T-helper 1 cell treated with Interleukin-12 subunit alpha and Interleukin-12 subunit beta and Interleukin-4 antibody, amounts not matched to agents 30 μg/mL and 1 μg/mL, for 36 hours (primary cell): ENCODE data around the gene LIME1.

ENCODE experiments used
- H3K27ac Mint-ChIP-seq: one replicate; pipeline ENCODE4 v1.8.0; 2021; ENCODE audit warnings: mild to moderate bottlenecking, mixed read lengths
- H3K27me3 Mint-ChIP-seq: one replicate; pipeline ENCODE4 v1.8.0; 2021; ENCODE audit warnings: low read depth, mixed read lengths
- H3K36me3 Mint-ChIP-seq: one replicate; pipeline ENCODE4 v1.8.0; 2021; ENCODE audit warnings: low read depth, mixed read lengths
- H3K4me1 Mint-ChIP-seq: one replicate; pipeline ENCODE4 v1.8.0; 2021; ENCODE audit warnings: low read depth, mixed read lengths
- H3K4me3 Mint-ChIP-seq: one replicate; pipeline ENCODE4 v1.8.0; 2021; ENCODE audit warnings: mild to moderate bottlenecking, moderate library complexity, mixed read lengths
- H3K9me3 Mint-ChIP-seq: one replicate; pipeline ENCODE4 v1.8.0; 2021; ENCODE audit warnings: mixed read lengths

The LIME1 gene

DNA sequence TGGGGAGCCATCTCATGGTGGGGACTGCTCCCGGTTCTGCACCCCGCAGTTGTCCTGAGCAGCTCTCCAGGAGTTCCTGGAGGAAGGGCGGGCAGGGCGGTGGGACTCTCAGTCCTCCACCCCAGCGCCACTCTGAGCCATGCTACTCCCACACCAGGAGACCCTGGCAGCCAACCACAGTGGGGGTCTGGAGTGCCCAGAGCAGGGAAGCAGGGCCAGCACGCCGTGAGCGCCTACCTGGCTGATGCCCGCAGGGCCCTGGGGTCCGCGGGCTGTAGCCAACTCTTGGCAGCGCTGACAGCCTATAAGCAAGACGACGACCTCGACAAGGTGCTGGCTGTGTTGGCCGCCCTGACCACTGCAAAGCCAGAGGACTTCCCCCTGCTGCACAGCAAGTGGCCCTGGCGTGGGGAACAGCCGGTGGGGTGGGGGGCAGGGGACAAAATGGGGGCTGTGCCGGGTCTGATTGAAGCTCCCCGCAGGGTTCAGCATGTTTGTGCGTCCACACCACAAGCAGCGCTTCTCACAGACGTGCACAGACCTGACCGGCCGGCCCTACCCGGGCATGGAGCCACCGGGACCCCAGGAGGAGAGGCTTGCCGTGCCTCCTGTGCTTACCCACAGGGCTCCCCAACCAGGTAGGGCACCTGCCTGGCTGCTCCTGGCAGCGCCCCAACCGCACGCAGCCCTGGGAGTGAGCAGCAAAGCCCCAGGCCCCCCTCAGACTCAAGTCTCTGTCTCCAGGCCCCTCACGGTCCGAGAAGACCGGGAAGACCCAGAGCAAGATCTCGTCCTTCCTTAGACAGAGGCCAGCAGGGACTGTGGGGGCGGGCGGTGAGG lies 41.7 kb upstream of the LIME1 start:
- Mint-ChIP-seq H3K9me3 (no peaks in the 10 kb centered on the region), H3K36me3 (peaks cover 5% of the 10 kb centered on the region), H3K27ac (no peak overlapping the region), H3K4me3 (no peak overlapping the region), H3K27me3 (no peaks in the 10 kb centered on the region), H3K4me1 (no peaks in the 10 kb centered on the region)

DNA sequence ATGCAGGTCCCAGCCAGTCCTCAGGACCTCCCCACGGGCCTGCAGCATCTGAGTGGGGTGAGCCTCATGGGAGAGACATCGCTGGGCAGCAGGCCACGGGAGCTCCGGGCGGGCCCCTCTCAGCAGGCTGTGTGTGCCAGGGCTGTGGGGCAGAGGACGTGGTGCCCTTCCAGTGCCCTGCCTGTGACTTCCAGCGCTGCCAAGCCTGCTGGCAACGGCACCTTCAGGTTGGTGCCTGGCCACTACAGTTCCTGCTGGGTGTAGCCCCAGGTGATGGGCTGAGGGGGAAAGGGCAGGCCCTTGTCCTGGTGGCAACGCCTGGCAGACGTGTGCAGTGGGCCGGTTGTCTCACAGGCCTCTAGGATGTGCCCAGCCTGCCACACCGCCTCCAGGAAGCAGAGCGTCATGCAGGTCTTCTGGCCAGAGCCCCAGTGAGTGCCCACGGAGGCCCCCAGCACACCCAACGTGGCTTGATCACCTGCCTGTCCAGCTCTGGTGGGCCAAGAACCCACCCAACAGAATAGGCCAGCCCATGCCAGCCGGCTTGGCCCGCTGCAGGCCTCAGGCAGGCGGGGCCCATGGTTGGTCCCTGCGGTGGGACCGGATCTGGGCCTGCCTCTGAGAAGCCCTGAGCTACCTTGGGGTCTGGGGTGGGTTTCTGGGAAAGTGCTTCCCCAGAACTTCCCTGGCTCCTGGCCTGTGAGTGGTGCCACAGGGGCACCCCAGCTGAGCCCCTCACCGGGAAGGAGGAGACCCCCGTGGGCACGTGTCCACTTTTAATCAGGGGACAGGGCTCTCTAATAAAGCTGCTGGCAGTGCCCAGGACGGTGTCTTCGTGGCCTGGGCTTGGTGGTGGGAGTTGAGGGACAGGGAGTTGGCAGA lies 40.8 kb upstream of the LIME1 start:
- Mint-ChIP-seq H3K9me3 (no peaks in the 10 kb centered on the region), H3K4me1 (no peaks in the 10 kb centered on the region), H3K4me3 (no peak overlapping the region), H3K27me3 (no peaks in the 10 kb centered on the region), H3K27ac (no peak overlapping the region), H3K36me3 (peaks cover 5% of the 10 kb centered on the region)

DNA sequence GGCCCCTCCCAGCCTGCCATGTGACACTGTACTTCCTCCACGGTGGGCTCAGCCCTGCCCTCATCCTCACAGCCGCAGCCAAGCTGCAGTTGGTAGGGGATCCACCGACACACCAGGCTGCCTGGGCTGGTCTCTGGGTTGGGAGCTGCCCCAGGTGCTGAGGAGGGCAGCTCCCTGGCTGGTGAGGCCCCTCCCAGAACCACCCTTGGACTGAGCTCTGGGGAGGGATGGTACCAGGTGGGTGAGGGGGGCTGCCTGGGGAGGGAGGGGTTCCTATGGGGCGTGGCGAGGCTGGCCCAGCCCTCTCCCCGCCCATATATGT lies 40.2 kb upstream of the LIME1 start:
- Mint-ChIP-seq H3K36me3 (peaks cover 5% of the 10 kb centered on the region), H3K4me1 (no peaks in the 10 kb centered on the region), H3K4me3 (no peak overlapping the region), H3K27ac (no peak overlapping the region), H3K27me3 (no peaks in the 10 kb centered on the region), H3K9me3 (no peaks in the 10 kb centered on the region)

DNA sequence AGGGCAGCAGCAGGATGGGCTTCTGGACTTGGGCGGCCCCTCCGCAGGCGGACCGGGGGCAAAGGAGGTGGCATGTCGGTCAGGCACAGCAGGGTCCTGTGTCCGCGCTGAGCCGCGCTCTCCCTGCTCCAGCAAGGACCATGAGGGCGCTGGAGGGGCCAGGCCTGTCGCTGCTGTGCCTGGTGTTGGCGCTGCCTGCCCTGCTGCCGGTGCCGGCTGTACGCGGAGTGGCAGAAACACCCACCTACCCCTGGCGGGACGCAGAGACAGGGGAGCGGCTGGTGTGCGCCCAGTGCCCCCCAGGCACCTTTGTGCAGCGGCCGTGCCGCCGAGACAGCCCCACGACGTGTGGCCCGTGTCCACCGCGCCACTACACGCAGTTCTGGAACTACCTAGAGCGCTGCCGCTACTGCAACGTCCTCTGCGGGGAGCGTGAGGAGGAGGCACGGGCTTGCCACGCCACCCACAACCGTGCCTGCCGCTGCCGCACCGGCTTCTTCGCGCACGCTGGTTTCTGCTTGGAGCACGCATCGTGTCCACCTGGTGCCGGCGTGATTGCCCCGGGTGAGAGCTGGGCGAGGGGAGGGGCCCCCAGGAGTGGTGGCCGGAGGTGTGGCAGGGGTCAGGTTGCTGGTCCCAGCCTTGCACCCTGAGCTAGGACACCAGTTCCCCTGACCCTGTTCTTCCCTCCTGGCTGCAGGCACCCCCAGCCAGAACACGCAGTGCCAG lies 39.7 kb upstream of the LIME1 start, which contains the start of gene TNFRSF6B:
TSS of gene TNFRSF6B (plus strand) at position 25 of the 729 bp plus-strand sequence. CDS start at position 141, 116 bp downstream.
- no peak within 1 kb of the TSS for H3K27ac Mint-ChIP-seq
- peaks cover 5% of the 10 kb centered on the region for H3K36me3 Mint-ChIP-seq
- H3K4me3 Mint-ChIP-seq: no peak within 1 kb of the TSS
- H3K4me1 Mint-ChIP-seq: no peaks in the 10 kb centered on the region
- no peaks in the 10 kb centered on the region for H3K27me3 Mint-ChIP-seq
- H3K9me3 Mint-ChIP-seq: no peaks in the 10 kb centered on the region

DNA sequence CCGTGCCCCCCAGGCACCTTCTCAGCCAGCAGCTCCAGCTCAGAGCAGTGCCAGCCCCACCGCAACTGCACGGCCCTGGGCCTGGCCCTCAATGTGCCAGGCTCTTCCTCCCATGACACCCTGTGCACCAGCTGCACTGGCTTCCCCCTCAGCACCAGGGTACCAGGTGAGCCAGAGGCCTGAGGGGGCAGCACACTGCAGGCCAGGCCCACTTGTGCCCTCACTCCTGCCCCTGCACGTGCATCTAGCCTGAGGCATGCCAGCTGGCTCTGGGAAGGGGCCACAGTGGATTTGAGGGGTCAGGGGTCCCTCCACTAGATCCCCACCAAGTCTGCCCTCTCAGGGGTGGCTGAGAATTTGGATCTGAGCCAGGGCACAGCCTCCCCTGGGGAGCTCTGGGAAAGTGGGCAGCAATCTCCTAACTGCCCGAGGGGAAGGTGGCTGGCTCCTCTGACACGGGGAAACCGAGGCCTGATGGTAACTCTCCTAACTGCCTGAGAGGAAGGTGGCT lies 39.1 kb upstream of the LIME1 start:
- no peak overlapping the region for H3K27ac Mint-ChIP-seq
- no peaks in the 10 kb centered on the region for H3K4me1 Mint-ChIP-seq
- H3K4me3 Mint-ChIP-seq: no peak overlapping the region
- H3K36me3 Mint-ChIP-seq: peaks cover 5% of the 10 kb centered on the region
- no peaks in the 10 kb centered on the region for H3K27me3 Mint-ChIP-seq
- no peaks in the 10 kb centered on the region for H3K9me3 Mint-ChIP-seq

DNA sequence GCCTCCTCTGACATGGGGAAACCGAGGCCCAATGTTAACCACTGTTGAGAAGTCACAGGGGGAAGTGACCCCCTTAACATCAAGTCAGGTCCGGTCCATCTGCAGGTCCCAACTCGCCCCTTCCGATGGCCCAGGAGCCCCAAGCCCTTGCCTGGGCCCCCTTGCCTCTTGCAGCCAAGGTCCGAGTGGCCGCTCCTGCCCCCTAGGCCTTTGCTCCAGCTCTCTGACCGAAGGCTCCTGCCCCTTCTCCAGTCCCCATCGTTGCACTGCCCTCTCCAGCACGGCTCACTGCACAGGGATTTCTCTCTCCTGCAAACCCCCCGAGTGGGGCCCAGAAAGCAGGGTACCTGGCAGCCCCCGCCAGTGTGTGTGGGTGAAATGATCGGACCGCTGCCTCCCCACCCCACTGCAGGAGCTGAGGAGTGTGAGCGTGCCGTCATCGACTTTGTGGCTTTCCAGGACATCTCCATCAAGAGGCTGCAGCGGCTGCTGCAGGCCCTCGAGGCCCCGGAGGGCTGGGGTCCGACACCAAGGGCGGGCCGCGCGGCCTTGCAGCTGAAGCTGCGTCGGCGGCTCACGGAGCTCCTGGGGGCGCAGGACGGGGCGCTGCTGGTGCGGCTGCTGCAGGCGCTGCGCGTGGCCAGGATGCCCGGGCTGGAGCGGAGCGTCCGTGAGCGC lies 38.5 kb upstream of the LIME1 start:
- H3K4me1 Mint-ChIP-seq: no peaks in the 10 kb centered on the region
- H3K36me3 Mint-ChIP-seq: peaks cover 3% of the 10 kb centered on the region
- no peaks in the 10 kb centered on the region for H3K27me3 Mint-ChIP-seq
- no peak overlapping the region for H3K27ac Mint-ChIP-seq
- H3K4me3 Mint-ChIP-seq: no peak overlapping the region
- no peaks in the 10 kb centered on the region for H3K9me3 Mint-ChIP-seq

DNA sequence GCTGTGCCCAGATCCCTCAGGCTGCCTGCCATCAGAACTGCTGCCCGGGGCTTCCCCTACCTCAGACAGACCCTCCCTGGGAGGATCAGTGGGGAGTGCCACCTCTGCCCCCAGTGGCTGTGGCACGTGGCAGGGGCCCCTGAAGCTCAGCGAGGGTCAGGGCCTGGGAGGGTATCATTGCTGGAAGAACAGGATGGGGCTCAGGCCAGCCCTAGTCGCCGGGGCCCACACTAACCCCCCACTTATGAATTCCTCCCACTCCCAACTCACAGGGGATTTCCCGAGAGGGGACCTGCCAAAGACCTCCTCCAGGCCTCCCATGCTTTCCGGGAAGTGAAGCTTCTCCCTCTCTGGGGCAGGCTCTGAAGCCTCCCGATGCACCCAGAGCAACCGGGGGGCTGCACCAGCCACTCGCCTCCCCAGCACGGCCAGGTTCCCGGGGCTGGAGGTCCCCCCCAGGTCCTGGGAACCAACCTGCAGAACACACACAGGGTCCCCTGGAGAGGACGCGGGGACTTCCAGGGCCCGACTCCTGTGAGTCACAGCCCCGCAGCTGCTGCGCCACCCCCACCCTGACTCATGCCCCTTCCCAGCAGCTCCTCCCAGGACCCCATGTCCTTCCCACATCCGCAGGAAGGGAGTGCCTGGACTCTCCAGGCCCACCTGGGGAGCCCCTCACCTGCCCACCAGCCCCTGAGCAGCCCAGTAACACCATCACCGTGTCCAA lies 37.6 kb upstream of the LIME1 start:
- H3K36me3 Mint-ChIP-seq: peaks cover under 1% of the 10 kb centered on the region
- H3K9me3 Mint-ChIP-seq: no peaks in the 10 kb centered on the region
- no peak overlapping the region for H3K4me3 Mint-ChIP-seq
- H3K4me1 Mint-ChIP-seq: no peaks in the 10 kb centered on the region
- H3K27ac Mint-ChIP-seq: no peak overlapping the region
- no peaks in the 10 kb centered on the region for H3K27me3 Mint-ChIP-seq

DNA sequence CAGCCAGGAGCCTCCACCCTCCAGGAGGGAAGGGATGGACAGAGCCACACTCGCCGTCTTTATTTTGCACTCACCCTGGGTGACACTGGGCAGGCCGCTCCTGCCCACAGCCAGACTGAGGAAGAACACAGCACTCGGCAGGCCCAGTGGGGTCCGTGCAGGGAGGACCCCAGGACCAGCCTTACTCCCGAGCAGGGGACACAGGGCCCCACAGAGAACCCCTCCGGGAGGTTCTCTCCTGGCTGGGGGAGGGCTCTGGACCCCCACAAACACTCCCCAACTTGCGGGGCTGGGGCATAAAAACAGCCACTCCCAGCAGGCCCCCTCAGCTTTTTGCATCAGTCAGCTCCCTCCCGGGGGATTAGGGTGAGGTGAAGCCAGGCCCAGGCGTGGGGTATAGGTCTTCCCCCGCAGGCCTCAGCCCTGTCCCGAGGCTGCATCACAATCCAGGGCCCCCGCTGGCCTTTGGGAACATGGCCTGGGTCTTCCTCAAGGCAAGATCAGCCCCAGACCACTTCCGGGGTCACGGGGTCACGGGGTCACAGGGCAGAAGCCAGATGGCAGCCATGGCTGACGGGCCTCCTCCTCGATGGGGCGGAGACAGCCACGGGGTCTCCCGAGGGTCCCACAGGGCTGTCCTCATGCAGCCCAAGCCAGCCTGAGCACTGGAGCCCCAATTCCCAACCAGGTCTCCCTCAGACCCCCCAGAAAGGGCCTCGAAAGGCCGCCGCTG lies 36.8 kb upstream of the LIME1 start:
- Mint-ChIP-seq H3K27me3 (no peaks in the 10 kb centered on the region), H3K9me3 (no peaks in the 10 kb centered on the region)

DNA sequence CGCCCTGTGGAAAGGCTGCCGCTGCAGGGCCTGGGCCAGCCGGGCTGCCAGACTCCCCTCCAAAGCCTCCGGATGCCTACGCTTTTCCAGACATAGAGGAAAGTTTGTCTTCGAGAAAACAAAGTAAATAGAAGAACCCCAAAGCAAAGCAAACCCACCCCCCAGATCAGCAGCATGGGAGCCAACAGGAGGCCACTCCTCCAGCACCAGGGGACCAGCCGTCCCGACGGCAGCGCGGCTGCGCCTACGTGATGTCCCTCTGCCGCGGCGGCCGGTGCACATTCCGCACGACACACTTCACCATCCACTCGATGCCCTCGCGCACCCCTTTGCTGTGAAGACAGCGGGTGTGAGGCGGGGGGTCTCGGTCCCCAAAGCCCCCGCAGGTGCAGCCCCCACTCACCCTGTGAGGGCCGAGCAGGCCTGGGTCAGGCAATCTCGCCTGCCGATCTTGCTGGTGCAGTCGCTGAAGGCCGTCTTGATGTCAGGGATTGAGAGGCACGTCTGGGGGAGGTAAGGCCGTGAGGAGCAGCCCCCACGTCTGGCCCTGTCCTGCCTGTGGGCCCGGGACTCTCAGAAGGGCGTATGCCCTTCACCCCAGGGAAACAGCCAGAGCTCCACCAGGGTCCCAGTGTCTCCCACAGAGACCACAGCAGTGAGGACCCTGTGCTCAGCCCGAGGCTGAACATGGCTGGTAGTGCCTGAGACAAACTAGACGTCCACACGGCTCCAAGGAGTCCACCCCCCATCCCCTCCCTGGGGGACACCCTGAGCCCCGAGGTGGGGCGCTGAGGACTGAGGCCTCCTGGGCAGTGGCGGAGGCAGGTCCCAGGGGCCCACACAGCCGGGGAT lies 36.0 kb upstream of the LIME1 start:
- Mint-ChIP-seq H3K27ac (no peak overlapping the region), H3K4me3 (no peak overlapping the region), H3K36me3 (peaks cover 10% of the 10 kb centered on the region), H3K9me3 (no peaks in the 10 kb centered on the region), H3K4me1 (peaks cover 3% of the 10 kb centered on the region), H3K27me3 (no peaks in the 10 kb centered on the region)

More for the DNA sequence above, 36.8 kb upstream of the LIME1 start:
- Mint-ChIP-seq H3K36me3 (peaks cover 3% of the 10 kb centered on the region), H3K27ac (no peak overlapping the region), H3K4me1 (no peaks in the 10 kb centered on the region), H3K4me3 (no peak overlapping the region)

DNA sequence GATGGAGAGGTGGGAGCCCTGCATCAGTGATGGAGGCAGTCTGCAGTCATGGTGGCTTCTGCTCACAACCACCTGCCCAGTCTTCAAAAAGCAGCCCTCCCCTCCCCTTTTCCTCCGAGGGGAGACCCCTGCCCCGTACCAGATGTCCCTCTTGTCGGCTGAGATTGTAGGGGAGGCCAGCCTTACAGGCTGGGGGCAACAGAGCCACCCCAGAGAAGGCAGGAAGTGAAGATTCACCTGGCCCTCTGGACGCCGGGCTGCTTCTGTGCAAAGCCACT lies 35.5 kb upstream of the LIME1 start:
- H3K27ac Mint-ChIP-seq: no peak overlapping the region
- H3K36me3 Mint-ChIP-seq: peaks cover 12% of the 10 kb centered on the region
- no peak overlapping the region for H3K4me3 Mint-ChIP-seq
- peaks cover 3% of the 10 kb centered on the region for H3K4me1 Mint-ChIP-seq
- H3K27me3 Mint-ChIP-seq: no peaks in the 10 kb centered on the region
- no peaks in the 10 kb centered on the region for H3K9me3 Mint-ChIP-seq

DNA sequence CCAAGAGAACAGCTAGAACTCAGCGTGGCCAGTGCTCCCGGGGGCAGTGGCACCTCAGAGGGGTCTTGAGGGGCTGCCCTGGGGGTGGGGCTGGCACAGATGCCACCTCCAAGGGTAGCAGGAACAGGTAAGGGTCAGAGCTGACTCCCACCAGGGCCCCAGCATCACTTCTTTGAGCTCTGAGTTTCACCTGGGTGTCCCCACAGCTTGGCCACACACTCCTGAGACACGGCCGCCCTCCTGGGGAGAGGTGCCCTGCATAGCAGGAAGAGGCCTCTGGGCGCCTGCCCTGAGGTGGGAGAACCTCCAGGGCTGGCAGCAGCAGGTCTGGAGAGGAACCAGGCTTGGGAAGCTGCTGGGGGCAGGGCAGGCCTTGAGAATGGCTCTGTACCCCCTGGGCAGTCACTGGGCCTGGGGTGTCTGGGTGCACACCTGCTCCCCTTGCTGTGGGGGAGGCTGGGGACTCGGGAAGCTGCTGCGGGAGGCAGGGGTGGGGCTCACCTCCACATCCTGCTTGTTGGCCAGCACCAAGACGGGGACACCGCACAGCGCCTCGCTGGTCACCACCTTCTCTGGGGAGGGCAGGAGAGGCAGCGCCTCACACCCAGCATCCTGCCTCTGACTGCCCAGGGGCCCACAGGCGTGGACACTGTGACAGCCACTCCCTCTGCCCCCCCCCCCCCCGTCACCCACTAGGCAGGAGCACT lies 35.0 kb upstream of the LIME1 start:
- H3K4me1 Mint-ChIP-seq: peaks cover 6% of the 10 kb centered on the region
- no peak overlapping the region for H3K4me3 Mint-ChIP-seq
- peaks cover 15% of the 10 kb centered on the region for H3K36me3 Mint-ChIP-seq
- H3K9me3 Mint-ChIP-seq: no peaks in the 10 kb centered on the region
- H3K27ac Mint-ChIP-seq: no peak overlapping the region
- H3K27me3 Mint-ChIP-seq: no peaks in the 10 kb centered on the region

DNA sequence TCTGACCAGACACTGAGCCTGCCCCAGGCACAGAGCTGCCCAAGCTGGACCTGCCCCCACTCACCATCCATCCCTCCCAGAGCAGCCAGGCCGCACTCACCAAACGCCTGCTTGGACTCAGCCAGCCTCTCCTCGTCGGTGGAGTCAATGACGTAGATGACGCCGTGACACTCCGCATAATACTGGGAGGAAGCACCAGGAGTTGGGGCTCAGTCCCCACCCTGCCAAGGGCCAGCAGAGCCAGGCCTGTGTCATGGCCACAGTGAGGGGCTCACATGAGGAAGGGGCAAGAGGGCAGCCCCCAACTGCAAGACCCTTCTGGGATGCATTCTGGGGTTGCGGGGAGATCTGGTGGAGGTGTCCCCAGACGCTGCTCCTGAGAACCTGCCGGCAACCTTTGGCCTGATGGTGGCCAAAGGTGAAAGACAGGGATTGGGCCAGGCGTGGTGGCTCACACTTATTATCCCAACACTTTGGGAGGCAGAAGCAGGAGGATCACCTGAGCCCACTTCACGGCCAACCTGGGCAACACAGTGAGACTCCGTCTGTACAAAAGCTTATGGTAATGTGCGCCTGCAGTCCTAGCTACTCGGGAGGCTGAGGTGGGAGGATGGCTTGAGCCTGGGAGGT lies 34.3 kb upstream of the LIME1 start:
- Mint-ChIP-seq H3K27ac (no peak overlapping the region), H3K4me3 (no peak overlapping the region), H3K9me3 (no peaks in the 10 kb centered on the region), H3K27me3 (no peaks in the 10 kb centered on the region), H3K36me3 (peaks cover 20% of the 10 kb centered on the region), H3K4me1 (peaks cover 10% of the 10 kb centered on the region)
